Superior temporal gyrus (tissue), 1 donor: Measurements from ENCODE around the gene ZMIZ1.

Experiments used
- DNase-seq: peaks from one replicate; pipeline ENCODE4 v3.0.0-alpha.2; 2016; ENCODE audit errors: extremely low spot score

Gene ZMIZ1

GRCh38 chr10:79066411-79067240 is 2.1 kb upstream of the ZMIZ1 start:
- peak; percentile 49 for DNase-seq

- peak; percentile 80 for DNase-seq
These were observed 1.2 kb upstream of the ZMIZ1 start for GRCh38 chr10:79067241-79068202.

GRCh38 chr10:79068203-79068561 is 584 bp upstream of the ZMIZ1 start:
- DNase-seq, result no peak

- peak; percentile 36 for DNase-seq
These were observed 737 bp downstream of the ZMIZ1 start for GRCh38 chr10:79069325-79070080.

GRCh38 chr10:79070081-79070605 is 1.4 kb downstream of the ZMIZ1 start:
- no peak for DNase-seq

- DNase-seq, result peak; percentile 73
These were observed 2.0 kb downstream of the ZMIZ1 start for GRCh38 chr10:79070606-79071395.

GRCh38 chr10:79071396-79071923 is 2.7 kb downstream of the ZMIZ1 start:
- no peak for DNase-seq

GRCh38 chr10:79072041-79072441 is 3.3 kb downstream of the ZMIZ1 start:
- peak; percentile 20 for DNase-seq

GRCh38 chr10:79072994-79073645 is 4.4 kb downstream of the ZMIZ1 start:
- no peak for DNase-seq

- no peak for DNase-seq
These were observed 5.1 kb downstream of the ZMIZ1 start for GRCh38 chr10:79073784-79074432.

GRCh38 chr10:79074732-79075131 is 6.0 kb downstream of the ZMIZ1 start:
- no peak for DNase-seq

- DNase-seq, result no peak
These were observed 6.7 kb downstream of the ZMIZ1 start for GRCh38 chr10:79075418-79075817.

- no peak for DNase-seq
These were observed 8.9 kb downstream of the ZMIZ1 start for GRCh38 chr10:79077488-79078173.

- DNase-seq, result no peak
These were observed 9.7 kb downstream of the ZMIZ1 start for GRCh38 chr10:79078367-79079053.

GRCh38 chr10:79079054-79079397 is 10.3 kb downstream of the ZMIZ1 start:
- no peak for DNase-seq

GRCh38 chr10:79079490-79080355 is 11.0 kb downstream of the ZMIZ1 start:
- DNase-seq, result no peak

GRCh38 chr10:79081353-79082034 is 12.7 kb downstream of the ZMIZ1 start:
- DNase-seq, result no peak
